GM04503 (cell line): ENCODE measurements around the gene ATG7.
"Not testable (repeated sequence)": the region's sequence is repeated elsewhere in the genome, so short reads cannot be mapped to it uniquely, and the experiment has no call there.

Experiments
- DNase-seq: peaks from one replicate; pipeline ENCODE4 v3.0.0-alpha.2; 2012; ENCODE audit warnings: low read depth

The ATG7 gene

GRCh38 chr3:11297126-11297525 lies 24.9 kb downstream of the ATG7 start:
- DNase-seq = no peak

- no peak for DNase-seq
These were observed 28.8 kb downstream of the ATG7 start for GRCh38 chr3:11300970-11301369.

- no peak for DNase-seq
These were observed 30.2 kb downstream of the ATG7 start for GRCh38 chr3:11302444-11302843.

- no peak for DNase-seq
These were observed 32.0 kb downstream of the ATG7 start for GRCh38 chr3:11304175-11304574.

- no peak for DNase-seq
These were observed 33.3 kb downstream of the ATG7 start for GRCh38 chr3:11305509-11305908.

GRCh38 chr3:11306817-11307589 lies 34.8 kb downstream of the ATG7 start:
- no peak for DNase-seq

GRCh38 chr3:11307830-11308432 lies 35.7 kb downstream of the ATG7 start:
- DNase-seq = no peak

- no peak for DNase-seq
These were observed 38.1 kb downstream of the ATG7 start for GRCh38 chr3:11310258-11310657.

GRCh38 chr3:11312166-11312565 lies 40.0 kb downstream of the ATG7 start:
- DNase-seq = no peak

GRCh38 chr3:11317300-11317699 lies 45.1 kb downstream of the ATG7 start:
- DNase-seq = no peak

GRCh38 chr3:11322931-11323330 lies 50.7 kb downstream of the ATG7 start:
- no peak for DNase-seq

- DNase-seq = no peak
These were observed 51.6 kb downstream of the ATG7 start for GRCh38 chr3:11323813-11324212.

GRCh38 chr3:11327619-11328018 lies 55.4 kb downstream of the ATG7 start:
- DNase-seq = no peak

- DNase-seq = no peak
These were observed 56.2 kb downstream of the ATG7 start for GRCh38 chr3:11328196-11328945.

- no peak for DNase-seq
These were observed 57.6 kb downstream of the ATG7 start for GRCh38 chr3:11329777-11330176.

- no peak for DNase-seq
These were observed 58.9 kb downstream of the ATG7 start for GRCh38 chr3:11331101-11331500.

- no peak for DNase-seq
These were observed 62.9 kb downstream of the ATG7 start for GRCh38 chr3:11335056-11335608.

- DNase-seq = no peak
These were observed 67.3 kb downstream of the ATG7 start for GRCh38 chr3:11339541-11339940.

- no peak for DNase-seq
These were observed 74.2 kb downstream of the ATG7 start for GRCh38 chr3:11346416-11346815.

- DNase-seq = not testable (repeated sequence)
These were observed 76.7 kb downstream of the ATG7 start for GRCh38 chr3:11348877-11349276.

GRCh38 chr3:11349446-11349845 lies 77.2 kb downstream of the ATG7 start:
- no peak for DNase-seq

GRCh38 chr3:11350374-11350773 lies 78.2 kb downstream of the ATG7 start:
- no peak for DNase-seq

- no peak for DNase-seq
These were observed 79.3 kb downstream of the ATG7 start for GRCh38 chr3:11351451-11351850.
